ES-I3 (cell line): ENCODE measurements around the gene TXN2.

Experiments
- H3K36me3 ChIP-seq: 2 replicates; pipeline ENCODE4 v1.6.1; 2013; ENCODE audit warnings: mild to moderate bottlenecking, low read length, control low read depth, moderate library complexity; ENCODE audit not compliant: insufficient read depth
- H3K4me1 ChIP-seq: 2 replicates; pipeline ENCODE4 v1.6.1; 2013; ENCODE audit warnings: mild to moderate bottlenecking, control low read depth, low read length; ENCODE audit not compliant: insufficient read depth
- H3K9ac ChIP-seq: 2 replicates; pipeline ENCODE4 v1.6.1; 2013; ENCODE audit warnings: low read depth, mild to moderate bottlenecking, low read length, moderate library complexity
- H3K9me3 ChIP-seq: 2 replicates; pipeline ENCODE4 v1.6.1; 2013; ENCODE audit warnings: mild to moderate bottlenecking, low read length, moderate library complexity; ENCODE audit not compliant: control insufficient read depth, insufficient read depth

The TXN2 gene

DNA sequence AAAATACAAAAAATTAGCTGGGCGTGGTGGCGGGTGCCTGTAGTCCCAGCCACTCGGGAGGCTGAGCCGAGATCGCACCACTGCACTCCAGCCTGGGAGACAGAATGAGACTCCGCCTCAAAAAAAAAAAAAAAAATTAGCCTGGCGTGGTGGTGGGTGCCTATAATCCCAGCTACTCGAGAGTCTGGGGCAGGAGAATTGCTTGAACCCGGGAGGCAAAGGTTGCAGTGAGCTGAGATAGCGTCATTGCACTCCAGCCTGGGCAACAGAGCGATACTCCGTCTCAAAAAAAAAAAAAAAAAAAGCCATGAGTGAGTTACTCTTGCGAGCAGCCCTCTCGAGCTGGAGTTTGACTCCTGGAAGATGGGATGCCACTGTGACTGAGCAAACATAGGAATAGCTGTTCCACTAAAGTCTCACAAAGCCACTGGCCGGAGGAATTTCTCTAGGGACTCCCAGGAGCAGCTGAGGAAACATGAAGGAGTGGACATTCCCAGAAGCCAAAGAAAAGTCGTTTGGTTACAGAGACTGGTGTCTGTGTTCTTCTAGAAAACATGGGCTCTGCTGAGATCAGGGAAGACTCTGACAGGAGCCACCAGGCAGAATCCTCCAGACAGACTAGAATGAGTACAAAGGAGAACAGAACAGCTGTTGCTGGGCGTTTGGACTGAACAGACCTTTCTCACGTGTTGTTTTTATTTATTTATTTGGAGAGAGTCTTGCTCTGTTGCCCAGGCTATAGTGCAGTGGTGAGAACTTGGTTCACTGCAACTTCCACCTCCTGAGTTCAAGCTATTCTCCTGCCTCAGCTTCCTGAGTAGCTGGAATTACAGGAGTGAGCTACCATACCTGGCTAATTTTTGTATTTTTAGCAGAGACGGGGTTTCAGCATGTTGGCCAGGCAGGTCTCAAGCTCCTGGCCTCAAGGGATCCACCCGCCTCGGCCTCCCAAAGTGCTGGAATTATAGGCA is 61.2 kb downstream of the TXN2 start:
- Histone ChIP-seq H3K4me1 (peaks cover 5% of the 10 kb centered on the region; the same call in 1 of the 2 replicates), H3K36me3 (no peaks in the 10 kb centered on the region), H3K9me3 (no peaks in the 10 kb centered on the region), H3K9ac (no peak overlapping the region)

DNA sequence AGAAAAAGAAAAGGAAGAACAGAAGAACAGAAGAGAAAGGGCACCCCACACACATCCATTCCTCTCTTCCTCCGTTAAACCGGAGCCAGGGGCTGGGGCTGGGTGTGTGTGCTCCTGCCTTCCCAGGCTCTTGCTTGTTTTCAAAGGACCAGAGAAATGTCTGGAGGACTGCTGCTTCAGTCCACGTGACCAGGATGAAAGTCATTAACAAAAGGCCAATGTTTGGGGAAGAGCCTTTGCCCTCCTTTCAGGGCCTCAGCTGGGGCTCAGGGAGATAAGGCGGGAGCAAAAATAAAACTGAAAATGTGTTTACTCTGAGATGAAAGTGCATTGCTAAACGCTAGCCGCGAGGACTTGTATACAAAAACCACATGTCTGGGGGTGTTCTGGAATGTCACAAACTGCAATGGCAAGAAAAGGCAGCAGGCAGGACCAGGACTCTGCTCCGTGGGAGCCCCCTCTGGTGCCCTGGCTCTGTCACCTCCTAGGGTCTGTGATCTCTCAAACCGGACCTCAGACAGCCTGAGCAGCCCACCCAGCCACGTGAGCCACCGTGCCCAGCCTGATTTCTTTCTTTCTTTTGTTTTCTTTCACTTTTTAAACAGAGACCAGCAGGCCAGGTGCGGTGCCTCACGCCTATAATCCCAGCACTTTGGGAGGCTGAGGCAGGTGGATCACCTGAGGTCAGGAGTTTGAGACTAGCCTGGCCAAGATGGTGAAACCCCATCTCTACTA is 62.1 kb downstream of the TXN2 start:
- Histone ChIP-seq H3K9me3 (no peaks in the 10 kb centered on the region), H3K9ac (no peak overlapping the region), H3K36me3 (no peaks in the 10 kb centered on the region), H3K4me1 (peaks cover 5% of the 10 kb centered on the region; the same call in 1 of the 2 replicates)

DNA sequence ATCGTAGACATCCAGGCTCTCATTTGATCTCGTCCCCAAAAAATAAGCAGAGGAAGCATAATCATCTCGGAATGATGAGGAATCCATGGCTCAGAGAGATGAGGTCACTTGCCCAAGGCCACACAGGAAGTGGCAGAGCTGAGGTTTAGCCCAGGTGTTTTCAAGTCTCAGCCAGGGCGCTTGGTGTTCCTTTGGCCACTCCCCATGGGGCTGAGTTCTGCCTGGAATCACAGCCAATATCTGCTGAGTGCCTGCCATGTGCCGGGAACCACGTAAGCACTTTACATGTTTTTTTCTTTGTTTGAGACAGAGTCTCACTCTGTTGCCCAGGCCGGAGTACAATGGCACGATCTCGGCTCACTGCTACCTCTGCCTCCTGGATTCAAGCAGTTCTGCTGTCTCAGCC is 64.2 kb downstream of the TXN2 start:
- Histone ChIP-seq H3K36me3 (no peaks in the 10 kb centered on the region), H3K4me1 (peaks cover 12% of the 10 kb centered on the region; the same call in 1 of the 2 replicates)

More for the DNA sequence above, 64.2 kb downstream of the TXN2 start:
- Histone ChIP-seq H3K9me3 (no peaks in the 10 kb centered on the region), H3K9ac (no peak overlapping the region)
